Kidney capillary endothelial cell (primary cell): ENCODE data around the gene ZNF414.
A peak's percentile ranks its signal among the peaks of the same experiment; 100 is the strongest.
"Not testable (repeated sequence)": the region's sequence is repeated elsewhere in the genome, so short reads cannot be mapped to it uniquely, and the experiment has no call there.

Experiments used
- DNase-seq: peaks from one replicate; pipeline ENCODE4 v3.0.0-alpha.2; 2018; ENCODE audit warnings: low spot score

ZNF414 gene

GRCh38 chr19:8517551-8518442, 3.8 kb upstream of the ZNF414 start:
- no peak for DNase-seq

- no peak for DNase-seq
These were observed 1.4 kb upstream of the ZNF414 start for GRCh38 chr19:8515317-8515716.

- not testable (repeated sequence) for DNase-seq
These were observed 590 bp upstream of the ZNF414 start for GRCh38 chr19:8514505-8515009.

DNA sequence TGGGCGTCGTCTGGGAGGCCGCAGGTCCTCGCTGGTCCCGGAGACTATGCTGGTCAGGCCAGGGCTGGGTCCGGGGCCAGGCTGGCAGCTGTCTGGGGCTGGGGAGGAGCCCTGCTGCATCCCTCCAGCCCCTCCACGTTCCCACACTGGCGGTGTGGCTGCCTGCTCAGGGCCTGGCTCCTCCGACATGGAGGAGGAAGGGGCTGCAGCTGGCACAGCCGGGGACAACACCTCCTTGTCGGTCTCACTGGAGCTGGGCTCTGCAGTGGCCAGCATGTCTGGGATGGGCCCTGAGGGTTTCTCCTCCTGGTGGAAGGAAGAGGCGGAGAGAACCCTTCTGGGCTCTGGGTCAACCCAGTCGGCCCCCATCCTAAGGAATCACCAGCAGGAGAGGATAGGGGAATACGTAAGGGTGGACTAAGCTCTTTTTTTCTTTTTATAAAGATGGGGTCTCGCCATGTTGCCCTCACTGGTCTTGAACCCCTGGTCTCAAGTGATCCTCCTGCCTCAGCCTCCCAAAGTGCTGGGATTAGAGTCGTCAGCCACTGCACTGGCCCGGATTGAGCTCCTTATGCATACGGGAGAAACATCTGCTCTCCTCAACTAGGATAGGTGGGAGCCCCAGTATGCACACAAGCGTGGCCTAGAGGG, 806 bp downstream of the ZNF414 start:
- no peak for DNase-seq

DNA sequence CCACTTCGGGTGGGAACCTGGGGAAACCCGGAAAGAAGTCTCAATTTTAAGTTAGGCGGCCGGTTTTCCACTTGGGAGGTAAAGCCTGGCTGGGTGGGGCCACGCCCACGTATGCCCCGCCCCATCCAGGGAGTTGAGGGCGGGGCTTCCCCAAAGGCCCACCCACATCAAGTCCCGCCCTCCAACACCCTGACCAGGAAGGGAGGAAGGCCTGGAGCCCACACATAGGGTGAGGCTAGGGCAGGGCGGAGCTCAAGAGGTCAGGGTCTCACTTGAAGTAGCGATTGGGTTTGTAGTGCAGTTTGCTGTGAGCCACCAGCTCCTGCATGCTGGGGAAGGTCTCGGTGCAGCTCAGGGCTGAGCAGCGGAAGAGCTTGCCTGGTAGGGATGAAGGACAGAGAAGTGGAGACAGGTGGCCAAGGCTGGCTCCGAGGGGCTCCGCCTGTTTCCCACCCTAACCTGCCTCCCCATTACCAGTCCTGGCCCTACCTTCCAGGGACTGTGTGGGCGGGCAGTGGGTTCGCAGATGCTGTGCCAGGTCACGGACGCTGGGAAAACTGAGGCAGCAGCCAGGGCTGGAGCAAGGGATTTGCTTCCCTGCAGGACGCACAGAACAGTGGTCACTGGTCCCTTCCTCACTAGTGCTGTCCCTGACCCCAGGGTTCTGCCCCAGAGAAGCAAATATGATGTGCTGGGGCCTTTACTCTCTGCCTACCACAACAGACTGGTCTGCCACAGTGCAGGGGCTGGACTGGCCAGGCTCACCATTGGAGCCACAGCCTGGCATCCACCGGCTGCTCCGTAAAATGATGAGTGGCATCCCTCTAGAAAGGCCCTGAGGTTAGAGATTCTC, 1.6 kb downstream of the ZNF414 start:
- DNase-seq, result no peak

DNA sequence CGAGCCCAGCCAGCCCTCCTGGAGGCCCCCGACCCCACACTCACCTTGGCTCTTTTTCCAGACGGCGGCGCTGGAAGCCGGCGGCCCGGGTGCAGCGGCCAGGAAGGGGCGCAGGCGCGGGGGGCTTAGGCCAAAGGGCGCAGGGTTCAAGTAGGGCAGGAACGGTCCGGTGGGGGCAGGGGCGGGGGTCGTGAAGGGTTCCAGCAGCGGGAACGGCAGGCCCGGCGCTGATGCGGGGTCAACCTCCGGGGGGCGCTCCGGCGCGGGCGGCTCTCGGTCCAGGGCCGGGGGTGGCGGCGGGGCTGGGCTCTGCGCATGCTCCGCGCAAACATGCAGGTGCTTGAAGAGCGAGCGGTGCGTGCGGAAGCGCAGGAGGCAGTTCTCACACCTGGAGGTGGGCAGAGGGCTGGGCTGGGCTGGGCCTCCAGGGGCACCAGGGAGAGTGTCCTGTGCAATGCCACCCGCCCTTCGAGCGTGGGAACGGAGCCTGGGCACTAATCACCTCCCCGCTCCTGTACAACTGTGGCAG, 2.3 kb downstream of the ZNF414 start:
- no peak for DNase-seq

DNA sequence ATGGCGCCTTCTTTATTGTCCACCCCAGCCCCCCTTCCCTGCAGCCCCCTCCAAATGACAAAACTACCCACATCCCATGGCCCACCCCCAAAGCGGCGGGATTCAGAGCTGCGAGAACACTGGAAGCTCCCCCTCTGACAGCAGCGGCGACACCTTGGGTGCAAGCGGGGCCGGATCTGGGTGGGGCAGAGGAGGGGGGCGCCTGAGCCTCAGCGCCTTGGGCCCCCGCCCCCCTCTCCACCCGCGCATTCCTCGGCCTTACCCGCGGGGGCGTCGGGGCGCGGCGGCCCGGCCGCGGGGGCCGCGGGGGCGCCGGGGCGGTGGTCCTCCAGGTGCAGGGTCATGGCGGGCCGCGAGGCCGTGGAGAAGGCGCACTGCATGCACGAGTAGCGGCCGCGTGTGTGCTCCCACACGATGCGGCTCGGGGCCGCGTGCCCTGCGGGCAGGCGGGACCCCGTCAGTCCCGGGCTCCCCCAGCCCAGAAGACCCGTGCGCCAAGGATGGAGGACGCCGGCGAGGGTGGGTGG, 3.3 kb downstream of the ZNF414 start:
- DNase-seq, result no peak

DNA sequence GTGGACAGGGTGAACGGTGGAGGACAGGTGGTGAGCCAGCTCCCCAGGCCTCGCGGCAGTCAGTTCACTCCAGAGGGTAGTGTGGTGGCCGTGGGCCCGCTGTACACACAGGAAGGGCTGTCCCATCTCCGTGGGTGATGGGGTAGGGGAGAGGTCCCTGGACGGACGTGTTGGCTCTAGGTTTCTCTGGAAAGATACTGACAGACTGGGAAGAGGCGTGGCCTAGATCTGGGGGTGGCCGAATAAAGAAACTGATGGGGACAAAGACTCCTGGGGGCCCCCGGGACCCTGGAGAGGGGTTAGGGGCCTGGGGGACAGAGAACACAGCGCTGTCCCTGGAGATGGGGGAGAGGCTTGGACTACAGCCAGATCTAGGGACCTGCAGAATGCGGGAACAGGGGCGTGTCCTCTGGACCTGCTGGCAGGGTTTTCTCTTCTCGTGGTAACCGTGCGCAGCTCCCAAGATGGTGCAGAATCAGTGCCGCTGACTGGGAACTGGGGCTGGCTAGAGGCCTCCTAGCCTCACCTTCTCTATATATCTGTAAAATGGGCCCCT, 7.5 kb downstream of the ZNF414 start:
- no peak for DNase-seq

- DNase-seq, result peak; percentile 55
These were observed 8.1 kb downstream of the ZNF414 start for GRCh38 chr19:8505680-8506401.

DNA sequence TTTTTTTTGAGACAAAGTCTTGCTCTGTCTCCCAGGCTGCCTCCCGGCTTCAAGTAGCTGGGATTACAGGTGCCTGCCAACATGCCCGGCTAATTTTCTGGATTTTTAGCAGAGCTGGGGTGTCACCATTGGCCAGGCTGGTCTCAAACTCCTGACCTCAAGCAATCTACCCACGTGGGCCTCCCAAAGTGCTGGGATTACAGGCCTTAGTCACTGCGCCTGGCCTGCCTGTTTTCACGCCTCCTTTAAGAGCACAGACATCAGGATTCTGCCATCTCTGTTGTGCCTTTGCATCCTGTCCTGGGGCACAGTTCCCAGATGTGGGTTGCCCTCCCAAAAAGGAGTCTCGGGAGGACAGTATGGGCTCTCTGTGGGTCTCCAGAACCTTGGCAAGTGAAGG, 9.0 kb downstream of the ZNF414 start:
- DNase-seq, result no peak

- no peak for DNase-seq
These were observed 9.8 kb downstream of the ZNF414 start for GRCh38 chr19:8504171-8504570.

GRCh38 chr19:8503510-8503909, 10.5 kb downstream of the ZNF414 start:
- no peak for DNase-seq

- no peak for DNase-seq
These were observed 12.0 kb downstream of the ZNF414 start for GRCh38 chr19:8501981-8502380.

DNA sequence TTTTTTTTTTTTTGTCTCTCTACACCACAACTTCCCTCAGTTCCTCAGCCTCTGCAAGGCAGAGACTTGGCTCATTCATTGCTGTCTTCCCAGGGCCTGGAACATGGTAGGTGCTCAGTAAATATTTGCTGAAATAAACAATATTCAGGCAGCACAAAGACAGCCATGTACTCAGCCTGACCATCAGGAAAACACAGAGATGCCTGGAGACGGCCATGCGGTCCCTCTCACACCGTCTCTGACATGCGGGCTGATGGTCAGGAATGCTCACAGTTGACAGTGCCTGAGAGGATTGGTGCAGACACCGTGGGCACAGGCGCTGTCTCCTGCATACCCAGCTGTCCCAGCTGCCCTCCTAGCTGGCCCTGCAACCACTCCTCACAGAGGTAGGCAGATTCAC, 12.5 kb downstream of the ZNF414 start:
- DNase-seq, result no peak

- DNase-seq, result no peak
These were observed 13.8 kb downstream of the ZNF414 start for GRCh38 chr19:8500158-8500557.

- DNase-seq, result no peak
These were observed 14.7 kb downstream of the ZNF414 start for GRCh38 chr19:8499048-8499833.

GRCh38 chr19:8498295-8498694, 15.7 kb downstream of the ZNF414 start:
- DNase-seq, result no peak

- no peak for DNase-seq
These were observed 19.8 kb downstream of the ZNF414 start for GRCh38 chr19:8494158-8494557.

- DNase-seq, result no peak
These were observed 22.4 kb downstream of the ZNF414 start for GRCh38 chr19:8491574-8491973.

- DNase-seq, result no peak
These were observed 23.1 kb downstream of the ZNF414 start for GRCh38 chr19:8490873-8491272.
